ENCODE results near the gene CCNY. TPM values are rescaled to one million over a fixed set of nuclear protein-coding genes. Genes with fewer than 3 reads are reported as not detected.

CCNY gene
- total RNA-seq, 1 experiment from 2014 or later: 62.2 TPM

DNA sequence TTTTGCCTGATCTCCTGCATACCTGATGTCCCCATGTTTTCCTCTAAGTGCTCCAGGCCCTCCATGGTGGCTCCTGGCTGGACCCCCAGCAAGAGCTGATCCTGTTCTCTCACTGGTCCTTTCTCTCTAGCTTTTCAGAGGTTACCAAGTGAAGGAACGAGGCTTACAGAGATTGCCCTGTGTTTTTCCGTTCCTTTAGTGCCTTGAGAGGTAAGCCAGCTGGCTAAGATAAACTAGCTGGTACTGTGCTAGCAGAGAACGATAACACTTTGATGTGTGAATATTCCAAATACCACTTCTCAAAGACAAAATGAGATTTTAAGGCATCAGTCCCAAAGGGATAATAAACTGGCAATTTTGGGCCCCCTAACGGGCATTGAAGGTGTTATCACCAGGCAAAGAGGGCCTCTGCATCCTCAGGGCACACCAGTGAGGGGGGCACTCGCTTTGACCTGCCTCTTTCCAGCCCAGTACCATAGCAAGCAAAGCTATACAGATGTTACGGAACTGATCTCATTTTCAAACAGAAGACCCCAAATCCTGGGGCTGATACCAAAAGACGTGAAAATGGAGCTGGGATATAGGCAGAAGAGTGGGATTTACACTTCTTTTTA lies 8.4 kb upstream of the CCNY start:
- no peak overlapping the region for H3K27ac ChIP-seq (ENCODE audit: low read depth, low read length)
- H3K9me3 ChIP-seq (ENCODE audit: control insufficient read depth in 1 of 2, insufficient read depth in 1 of 2, low read depth in 1 of 2, low read length in 2 of 2): no peaks in the 10 kb centered on the region
- H3K9me2 ChIP-seq (ENCODE audit: insufficient read depth): no peaks in the 10 kb centered on the region
- no peak overlapping the region for H3K4me2 ChIP-seq (ENCODE audit: low read length)
- H3K36me3 ChIP-seq (ENCODE audit: control insufficient read depth in 1 of 2, insufficient read depth in 2 of 2, low read length in 2 of 2): no peaks in the 10 kb centered on the region
- no TSS peak for BruUV-seq (replicated peaks)
- no peak for TF ChIP-seq POLR2A (IDR thresholded peaks at IDR 0.05; ENCODE audit: borderline replicate concordance, extremely low read depth, insufficient read depth, insufficient read length)
- no peak for TF ChIP-seq ELF1 (IDR thresholded peaks at IDR 0.05; ENCODE audit: borderline replicate concordance, low read depth)
- no peak for TF ChIP-seq EGR1 (IDR thresholded peaks at IDR 0.05; ENCODE audit: low read depth)
- TF ChIP-seq TCF7L2 (IDR thresholded peaks at IDR 0.05; ENCODE audit: borderline replicate concordance, extremely low read depth, insufficient read depth, insufficient read length): no peak
- no peak for TF ChIP-seq EZH2 (IDR thresholded peaks at IDR 0.05)
- no peak for TF ChIP-seq YY1 (IDR thresholded peaks at IDR 0.05; ENCODE audit: extremely low read depth, insufficient replicate concordance, low read depth, low read length)
- TF ChIP-seq, protein P1, sequence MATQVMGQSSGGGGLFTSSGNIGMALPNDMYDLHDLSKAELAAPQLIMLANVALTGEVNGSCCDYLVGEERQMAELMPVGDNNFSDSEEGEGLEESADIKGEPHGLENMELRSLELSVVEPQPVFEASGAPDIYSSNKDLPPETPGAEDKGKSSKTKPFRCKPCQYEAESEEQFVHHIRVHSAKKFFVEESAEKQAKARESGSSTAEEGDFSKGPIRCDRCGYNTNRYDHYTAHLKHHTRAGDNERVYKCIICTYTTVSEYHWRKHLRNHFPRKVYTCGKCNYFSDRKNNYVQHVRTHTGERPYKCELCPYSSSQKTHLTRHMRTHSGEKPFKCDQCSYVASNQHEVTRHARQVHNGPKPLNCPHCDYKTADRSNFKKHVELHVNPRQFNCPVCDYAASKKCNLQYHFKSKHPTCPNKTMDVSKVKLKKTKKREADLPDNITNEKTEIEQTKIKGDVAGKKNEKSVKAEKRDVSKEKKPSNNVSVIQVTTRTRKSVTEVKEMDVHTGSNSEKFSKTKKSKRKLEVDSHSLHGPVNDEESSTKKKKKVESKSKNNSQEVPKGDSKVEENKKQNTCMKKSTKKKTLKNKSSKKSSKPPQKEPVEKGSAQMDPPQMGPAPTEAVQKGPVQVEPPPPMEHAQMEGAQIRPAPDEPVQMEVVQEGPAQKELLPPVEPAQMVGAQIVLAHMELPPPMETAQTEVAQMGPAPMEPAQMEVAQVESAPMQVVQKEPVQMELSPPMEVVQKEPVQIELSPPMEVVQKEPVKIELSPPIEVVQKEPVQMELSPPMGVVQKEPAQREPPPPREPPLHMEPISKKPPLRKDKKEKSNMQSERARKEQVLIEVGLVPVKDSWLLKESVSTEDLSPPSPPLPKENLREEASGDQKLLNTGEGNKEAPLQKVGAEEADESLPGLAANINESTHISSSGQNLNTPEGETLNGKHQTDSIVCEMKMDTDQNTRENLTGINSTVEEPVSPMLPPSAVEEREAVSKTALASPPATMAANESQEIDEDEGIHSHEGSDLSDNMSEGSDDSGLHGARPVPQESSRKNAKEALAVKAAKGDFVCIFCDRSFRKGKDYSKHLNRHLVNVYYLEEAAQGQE (IDR thresholded peaks at IDR 0.05; ENCODE audit: low read depth): no peak
- TF ChIP-seq, protein P2, sequence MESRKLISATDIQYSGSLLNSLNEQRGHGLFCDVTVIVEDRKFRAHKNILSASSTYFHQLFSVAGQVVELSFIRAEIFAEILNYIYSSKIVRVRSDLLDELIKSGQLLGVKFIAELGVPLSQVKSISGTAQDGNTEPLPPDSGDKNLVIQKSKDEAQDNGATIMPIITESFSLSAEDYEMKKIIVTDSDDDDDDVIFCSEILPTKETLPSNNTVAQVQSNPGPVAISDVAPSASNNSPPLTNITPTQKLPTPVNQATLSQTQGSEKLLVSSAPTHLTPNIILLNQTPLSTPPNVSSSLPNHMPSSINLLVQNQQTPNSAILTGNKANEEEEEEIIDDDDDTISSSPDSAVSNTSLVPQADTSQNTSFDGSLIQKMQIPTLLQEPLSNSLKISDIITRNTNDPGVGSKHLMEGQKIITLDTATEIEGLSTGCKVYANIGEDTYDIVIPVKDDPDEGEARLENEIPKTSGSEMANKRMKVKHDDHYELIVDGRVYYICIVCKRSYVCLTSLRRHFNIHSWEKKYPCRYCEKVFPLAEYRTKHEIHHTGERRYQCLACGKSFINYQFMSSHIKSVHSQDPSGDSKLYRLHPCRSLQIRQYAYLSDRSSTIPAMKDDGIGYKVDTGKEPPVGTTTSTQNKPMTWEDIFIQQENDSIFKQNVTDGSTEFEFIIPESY (IDR thresholded peaks at IDR 0.05; ENCODE audit: extremely low read depth, insufficient replicate concordance, low read length): no peak
- no peak for TF ChIP-seq SRF (IDR thresholded peaks at IDR 0.05; ENCODE audit: low read depth)
- TF ChIP-seq, protein P3, sequence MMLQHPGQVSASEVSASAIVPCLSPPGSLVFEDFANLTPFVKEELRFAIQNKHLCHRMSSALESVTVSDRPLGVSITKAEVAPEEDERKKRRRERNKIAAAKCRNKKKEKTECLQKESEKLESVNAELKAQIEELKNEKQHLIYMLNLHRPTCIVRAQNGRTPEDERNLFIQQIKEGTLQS (IDR thresholded peaks at IDR 0.05): no peak
- TF ChIP-seq, protein P4, sequence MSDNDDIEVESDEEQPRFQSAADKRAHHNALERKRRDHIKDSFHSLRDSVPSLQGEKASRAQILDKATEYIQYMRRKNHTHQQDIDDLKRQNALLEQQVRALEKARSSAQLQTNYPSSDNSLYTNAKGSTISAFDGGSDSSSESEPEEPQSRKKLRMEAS (IDR thresholded peaks at IDR 0.05): no peak
- no peak for TF ChIP-seq ZFX (IDR thresholded peaks at IDR 0.05)
- no peak for TF ChIP-seq JUND (IDR thresholded peaks at IDR 0.05)
- no peak overlapping the region for H2AFZ ChIP-seq (ENCODE audit: low read depth, low read length, poor library complexity, severe bottlenecking)
- no peak overlapping the region for H3K4me3 ChIP-seq (replicated peaks in 1 of 2; ENCODE audit: low read depth in 1 of 2, low read length in 2 of 2)
- peaks cover 13 to 16% of the 10 kb centered on the region in 2 experiments for H3K4me1 ChIP-seq (ENCODE audit: control insufficient read depth in 1 of 2, insufficient read depth in 2 of 2, low read length in 2 of 2)
- ChIA-PET POLR2A (no interaction called here), RAD21 (ENCODE audit: low non-redundant PET in 1 of 2, low total read pairs in 2 of 2, uncharacterized antibody in 2 of 2, unreplicated experiment in 2 of 2) (no interaction called here), CTCF (no interaction called here)
- H3K27me3 ChIP-seq (ENCODE audit: insufficient read depth, low read length): no peaks in the 10 kb centered on the region
- DNase-seq (ENCODE audit: low read depth, low spot score) (no peak), ATAC-seq (no peak)
- intact Hi-C loops (cut with micrococcal nuclease): no loop called here
- H3K79me2 ChIP-seq (ENCODE audit: insufficient read depth, low read length): peaks cover 11% of the 10 kb centered on the region
- no peak overlapping the region for H3K9ac ChIP-seq (ENCODE audit: low read length)
- no peaks in the 10 kb centered on the region for H4K20me1 ChIP-seq (ENCODE audit: insufficient read depth)

Measured in HCT116 (cell line).